Posterior vena cava (tissue), 2 donors: ENCODE results near the gene MFSD2A. TPM values are rescaled to one million over a fixed set of nuclear protein-coding genes. Genes with fewer than 3 reads are reported as not detected.
"Not testable (repeated sequence)": the region's sequence is repeated elsewhere in the genome, so short reads cannot be mapped to it uniquely, and the experiment has no call there.

ENCODE experiments used
- DNase-seq: peaks from one replicate; pipeline ENCODE4 v3.0.0-alpha.2; 2020; ENCODE audit warnings: low spot score
- intact Hi-C, 2 donors: fragments of 100-400 bp; cut with DNase I; formaldehyde crosslinking; loops; one replicate each; pipeline versions ENCODE4 v1.14.1 to v1.14.2; 2022 to 2023
- long read RNA-seq, 2 donors: library from polyadenylated mRNA; unstranded; transcript quantifications; one replicate each; pipeline ENCODE4 v2.0.0, GENCODE V29; 2020 to 2021
- total RNA-seq, 2 donors: library from RNA; stranded (reverse); fragmentation: NEBNext Ultra II Directional; extraction: Animal tissue kit (Norgen Biotek cat#: 25700); gene quantifications; one replicate each; pipeline ENCODE4 v1.2.1, GENCODE V29; 2021
- donor health status: DM: yes; HTN: yes; CAD: no.
- donor health status: DM: yes; HTN: yes; CAD: no.

The MFSD2A gene
- total RNA-seq, result 1 to 10 TPM in 1 of 2 donors, under 1 TPM in 1; 0.69 to 1.4 TPM
- long read RNA-seq, donor 1, partial matches to known transcripts, result 1 of 1 reads
- long read RNA-seq, donor 1, other reads (novel, unspliced or antisense), result 0 of 1 reads
- long read RNA-seq, donor 2, partial matches to known transcripts, result 0 of 3 reads
- long read RNA-seq, donor 2, other reads (novel, unspliced or antisense), result 0 of 3 reads

DNA sequence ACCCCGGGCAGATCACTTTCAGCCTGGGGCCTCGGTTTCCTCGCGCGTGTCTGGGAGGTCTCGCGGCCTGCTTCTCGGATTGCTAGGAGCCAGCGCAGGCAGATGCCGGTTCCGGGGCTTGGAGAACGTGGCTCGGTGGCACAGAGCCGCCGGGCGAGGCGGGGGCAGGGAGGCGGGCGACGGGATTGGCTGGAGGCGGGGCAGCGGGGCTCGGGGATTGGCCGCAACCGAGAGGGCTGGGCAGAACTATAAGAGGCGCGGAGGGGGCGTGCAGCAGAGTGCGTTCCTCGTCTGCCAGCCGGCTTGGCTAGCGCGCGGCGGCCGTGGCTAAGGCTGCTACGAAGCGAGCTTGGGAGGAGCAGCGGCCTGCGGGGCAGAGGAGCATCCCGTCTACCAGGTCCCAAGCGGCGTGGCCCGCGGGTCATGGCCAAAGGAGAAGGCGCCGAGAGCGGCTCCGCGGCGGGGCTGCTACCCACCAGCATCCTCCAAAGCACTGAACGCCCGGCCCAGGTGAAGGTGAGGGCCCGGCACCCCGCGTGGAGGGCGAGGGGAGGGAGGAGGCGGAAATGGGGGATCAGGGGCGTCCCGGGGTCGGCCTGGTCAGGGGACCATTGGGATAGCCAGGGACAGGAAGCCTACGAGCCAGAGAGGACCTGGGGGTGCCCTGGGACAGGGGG, at the start of gene MFSD2A:
Gene MFSD2A, plus strand, starts transcription at position 276 of the 677 bp plus-strand sequence. Its CDS starts 148 bp downstream, at position 424.
- intact Hi-C loops, result no loop called here
- peak; percentile 98 for DNase-seq

DNA sequence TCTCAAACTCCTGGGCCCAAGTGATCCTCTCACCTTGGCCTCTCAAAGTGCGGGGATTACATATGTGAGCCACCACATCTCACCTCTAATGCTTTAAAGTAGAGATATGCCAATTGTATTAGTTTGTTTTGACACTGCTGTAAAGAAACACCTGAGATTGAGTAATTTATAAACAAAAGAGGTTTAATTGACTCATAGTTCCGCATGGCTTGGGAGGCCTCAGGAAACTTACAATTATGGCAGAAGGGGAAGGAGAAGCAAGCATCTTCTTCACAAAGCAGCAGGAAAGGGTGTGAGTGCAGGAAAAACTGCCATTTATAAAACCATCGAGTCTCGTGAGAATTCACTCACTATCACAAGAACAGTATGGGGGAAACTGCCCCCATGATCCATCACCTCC, 49.8 kb upstream of the MFSD2A start:
- no peak for DNase-seq
- intact Hi-C loops, result loop anchor here in 1 of 2 donors (10.0 kb wide), 1 partner anchor 90 kb away; no protein-coding TSS in a partner anchor

DNA sequence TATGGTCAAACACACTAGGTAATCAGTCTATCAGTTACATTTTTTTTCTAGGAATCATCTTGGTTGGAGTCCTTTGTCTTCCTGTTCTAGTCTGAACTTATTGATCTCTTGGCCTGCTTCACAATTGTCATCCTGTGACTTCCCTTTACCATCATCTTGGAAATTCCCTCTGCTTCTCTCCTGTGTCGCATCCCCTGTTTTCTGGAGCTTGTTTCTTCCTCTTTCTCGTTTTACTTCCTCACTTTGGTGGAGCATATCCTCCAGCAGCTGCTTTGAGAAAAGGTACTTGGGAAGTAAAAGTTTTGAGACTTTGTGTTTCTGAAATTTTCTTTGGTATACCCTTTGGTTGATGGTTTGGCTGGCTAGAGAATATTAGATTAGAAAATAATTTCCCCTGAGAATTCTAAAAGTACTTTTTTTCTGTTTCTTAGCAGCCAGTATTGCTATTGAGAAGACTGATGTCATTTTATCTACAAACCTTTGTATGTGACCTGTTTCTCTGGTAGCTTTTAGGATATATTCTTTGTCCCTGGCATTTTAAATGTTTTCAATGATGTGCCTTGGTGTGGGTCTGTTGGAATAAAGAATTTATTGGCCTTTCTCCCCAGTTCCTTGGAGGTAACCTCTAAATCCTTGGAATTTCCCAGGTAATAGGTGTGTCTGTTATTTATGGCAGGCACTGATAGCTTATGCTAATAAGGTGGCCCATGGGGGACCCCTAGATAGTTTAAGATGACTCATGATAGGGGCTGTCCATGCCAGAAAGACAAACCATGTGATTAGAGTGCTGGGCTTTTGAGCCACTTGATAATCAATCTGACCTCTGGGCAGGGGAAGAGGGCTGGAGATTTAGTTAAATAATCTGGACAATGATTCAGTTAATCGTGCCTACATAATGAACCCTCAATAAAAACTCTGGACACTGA, 47.2 kb upstream of the MFSD2A start:
- DNase-seq, result no peak
- intact Hi-C loops, result loop anchor here in 1 of 2 donors (10.0 kb wide), 1 partner anchor 93 kb away; no protein-coding TSS in a partner anchor

DNA sequence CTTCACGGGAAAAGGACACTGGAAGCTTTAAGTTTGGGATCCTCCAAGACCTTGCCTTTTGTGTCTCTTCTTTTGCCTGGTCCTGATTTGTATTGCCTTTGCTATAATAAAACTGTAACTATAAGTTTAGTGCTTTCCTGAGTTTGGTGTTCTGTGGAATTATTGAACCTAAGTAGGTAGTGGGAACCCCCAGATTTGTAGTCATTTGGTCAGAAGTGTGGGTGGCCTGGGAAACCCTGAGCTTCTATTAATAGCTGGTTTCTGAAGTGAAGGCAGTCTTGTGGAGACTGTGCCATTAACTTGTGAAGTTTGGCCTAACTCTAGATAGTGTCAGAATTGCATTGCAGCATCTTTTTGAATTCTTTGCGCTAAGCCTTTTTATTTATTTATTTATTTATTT, 46.4 kb upstream of the MFSD2A start:
- DNase-seq, result no peak
- intact Hi-C loops, result loop anchor here in 1 of 2 donors (10.0 kb wide), 1 partner anchor 94 kb away; no protein-coding TSS in a partner anchor

DNA sequence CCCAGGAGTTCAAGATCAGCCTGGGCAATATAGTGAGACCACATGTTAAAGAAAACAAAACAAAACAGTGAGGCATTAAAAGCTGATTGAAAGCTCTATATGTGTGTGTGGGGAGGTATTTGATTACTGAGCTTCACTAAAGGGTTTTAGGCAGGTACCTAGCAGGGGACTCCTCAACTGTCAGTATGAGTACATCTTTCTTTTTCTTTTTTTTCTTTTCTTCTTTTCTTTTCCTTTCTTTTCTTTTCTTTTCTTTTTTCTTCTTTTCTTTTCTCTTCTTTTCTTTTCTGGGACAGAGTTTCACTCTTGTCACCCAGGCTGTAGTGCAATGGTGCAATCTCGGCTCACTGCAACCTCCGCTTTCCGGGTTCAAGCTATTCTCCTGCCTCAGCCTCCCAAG, 44.7 kb upstream of the MFSD2A start:
- intact Hi-C loops, result no loop called here
- no peak for DNase-seq

DNA sequence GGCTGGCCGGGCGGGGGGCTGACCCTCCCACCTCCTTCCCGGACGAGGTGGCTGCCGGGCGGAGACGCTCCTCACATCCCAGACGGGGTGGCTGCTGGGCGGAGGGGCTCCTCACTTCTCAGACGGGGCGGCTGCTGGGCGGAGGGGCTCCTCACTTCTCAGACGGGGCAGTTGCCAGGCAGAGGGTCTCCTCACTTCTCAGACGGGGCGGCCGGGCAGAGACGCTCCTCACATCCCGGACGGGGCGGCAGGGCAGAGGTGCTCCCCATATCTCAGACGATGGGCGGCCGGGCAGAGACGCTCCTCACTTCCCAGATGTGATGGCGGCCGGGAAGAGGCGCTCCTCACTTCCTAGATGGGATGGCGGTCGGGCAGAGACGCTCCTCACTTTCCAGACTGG, 41.8 kb upstream of the MFSD2A start:
- DNase-seq, intact Hi-C loops: not testable (repeated sequence)

DNA sequence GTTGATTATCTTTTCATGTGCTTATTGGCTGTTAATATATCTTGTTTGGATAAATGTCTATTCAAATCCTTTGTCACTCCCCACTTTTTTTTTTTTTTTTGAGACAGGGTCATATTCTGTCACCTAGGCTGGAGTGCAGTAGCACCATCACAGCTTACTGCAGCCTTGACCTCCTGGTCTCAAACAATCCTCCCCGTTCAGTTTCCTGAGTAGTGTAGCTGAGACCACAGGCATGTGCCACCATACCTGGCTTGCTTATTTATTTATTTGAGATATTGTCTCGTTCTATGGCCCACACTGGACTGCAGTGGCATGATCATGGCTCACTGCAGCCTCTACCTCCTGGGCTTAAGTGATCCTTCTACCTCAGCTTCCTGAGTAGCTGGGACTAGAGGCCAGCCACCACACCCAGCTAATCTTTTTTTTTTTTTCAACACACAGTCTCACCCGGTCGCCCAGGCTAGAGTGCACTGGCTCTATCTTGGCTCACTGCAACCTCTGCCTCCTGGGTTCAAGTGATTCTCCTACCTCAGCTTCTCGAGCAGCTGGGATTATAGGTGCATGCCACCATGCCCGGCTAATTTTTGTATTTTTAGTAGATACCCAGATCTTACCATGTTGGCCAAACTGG, 39.3 kb upstream of the MFSD2A start:
- intact Hi-C loops, result no loop called here
- no peak for DNase-seq

DNA sequence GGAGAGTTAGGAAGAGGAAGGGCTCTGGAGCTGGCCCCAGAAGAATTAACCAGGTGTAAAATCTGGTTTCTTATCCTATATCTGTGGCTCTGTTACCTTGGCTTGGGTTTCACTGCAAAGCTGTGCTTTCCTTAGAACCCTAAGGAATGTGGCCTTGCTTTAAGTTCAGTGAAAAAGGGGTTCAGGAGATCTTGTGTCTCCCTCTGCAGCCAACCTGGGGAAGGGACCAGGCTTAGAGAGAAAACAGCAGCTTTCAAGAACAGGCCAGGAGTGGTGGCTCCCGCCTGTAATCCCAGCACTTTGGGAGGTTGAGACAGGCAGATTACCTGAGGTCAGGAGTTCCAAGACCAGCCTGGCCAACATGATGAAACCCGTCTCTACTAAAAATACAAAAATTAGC, 37.1 kb upstream of the MFSD2A start:
- no peak for DNase-seq
- intact Hi-C loops, result no loop called here

DNA sequence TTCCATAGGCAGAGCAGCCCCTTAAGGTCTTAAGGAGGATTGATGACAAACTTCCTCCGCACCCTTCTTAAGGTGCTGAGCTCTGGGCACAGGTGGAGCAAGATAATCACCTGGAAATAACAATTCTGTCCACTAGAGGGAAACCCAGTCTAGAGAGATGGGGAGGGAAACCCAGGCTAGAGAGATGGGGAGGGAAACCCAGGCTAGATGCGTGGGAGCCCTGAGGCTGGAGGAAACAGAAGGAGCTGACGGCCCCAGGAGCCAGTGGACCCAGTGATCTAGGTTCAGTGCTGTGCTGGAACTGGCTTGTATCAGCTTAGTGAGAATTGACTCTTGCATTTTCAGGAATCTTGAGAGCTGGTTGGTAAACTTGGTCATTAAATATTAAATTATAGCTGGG, 35.4 kb upstream of the MFSD2A start:
- intact Hi-C loops, result no loop called here

DNA sequence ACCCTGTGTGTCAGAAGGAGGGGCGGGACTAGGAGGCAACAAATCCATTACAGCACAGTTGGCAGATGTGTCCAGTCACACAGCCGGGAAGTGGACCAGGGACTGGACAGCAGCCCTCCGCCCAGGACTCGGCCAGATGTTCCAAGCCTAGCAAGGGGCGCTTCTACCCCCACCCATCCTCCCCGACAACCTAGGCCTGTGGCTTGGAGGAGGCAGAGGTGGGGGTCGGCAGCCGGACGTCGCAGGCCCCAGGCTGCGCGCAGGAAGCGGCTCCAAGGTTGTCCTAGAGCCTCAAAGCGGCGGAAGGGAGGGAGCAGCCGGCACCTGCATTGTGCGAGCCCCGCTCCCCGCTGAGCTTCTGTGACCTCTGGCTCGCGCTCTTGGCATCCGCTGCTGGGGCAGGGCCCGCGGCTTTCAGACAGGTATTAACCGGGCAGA, 32.7 kb upstream of the MFSD2A start:
- DNase-seq, result no peak
- intact Hi-C loops, result loop anchor here in 1 of 2 donors (10.0 kb wide), 1 partner anchor 1343 kb away; no protein-coding TSS in a partner anchor

More for the DNA sequence above, 35.4 kb upstream of the MFSD2A start:
- no peak for DNase-seq

DNA sequence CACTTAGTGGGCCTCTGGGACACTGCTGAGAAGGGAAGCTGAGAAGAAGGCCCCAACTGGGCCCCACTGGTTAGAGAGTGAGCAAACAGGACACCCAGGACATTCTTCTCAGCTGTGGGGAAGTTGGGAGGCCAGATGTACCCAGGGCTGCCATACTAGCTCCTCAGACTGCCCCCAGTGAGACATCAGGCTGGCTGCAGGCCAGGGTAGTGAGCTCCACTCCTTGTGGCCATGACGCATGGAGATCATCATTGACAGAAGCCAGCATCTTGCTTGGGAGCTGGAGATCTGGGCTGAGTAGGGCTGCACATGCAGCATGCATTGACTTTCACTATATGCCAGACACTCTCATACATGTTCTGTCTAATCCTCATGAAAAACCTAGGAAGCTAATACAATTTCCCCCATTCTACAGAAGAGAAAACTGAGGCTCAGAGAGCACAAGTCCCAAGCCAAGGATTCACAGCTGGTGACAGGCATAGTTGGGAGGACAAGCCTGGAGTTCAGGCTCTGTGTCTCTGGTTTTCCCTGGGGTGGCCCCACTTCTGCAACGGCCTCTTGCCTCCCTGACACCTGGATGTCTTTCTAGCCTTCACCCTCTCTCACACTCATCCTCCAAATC, 29.1 kb upstream of the MFSD2A start:
- no peak for DNase-seq

DNA sequence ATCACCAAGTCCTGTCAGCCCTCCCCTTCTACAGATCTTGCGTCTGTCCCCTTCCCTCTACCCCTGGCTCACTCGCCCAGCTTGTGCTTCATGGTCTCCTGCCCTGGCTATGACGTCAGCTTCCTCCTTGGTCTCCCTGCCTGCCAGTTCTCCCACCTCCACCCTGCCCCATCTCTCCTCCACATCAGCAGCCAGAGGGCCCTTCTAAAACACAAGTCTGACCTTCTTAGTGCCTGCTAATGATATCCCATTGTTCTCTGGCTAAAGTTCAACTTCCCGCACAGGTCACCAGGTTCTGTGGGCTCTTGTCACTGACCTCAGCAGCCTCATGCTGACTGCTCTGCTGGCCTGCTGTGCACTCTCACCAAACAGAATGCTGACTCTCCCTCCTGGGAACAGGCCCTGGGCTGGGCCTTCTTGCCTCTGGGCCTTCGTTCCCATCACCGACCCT, 28.6 kb upstream of the MFSD2A start:
- intact Hi-C loops, result loop anchor here in 1 of 2 donors (10.0 kb wide), 1 partner anchor 1338 kb away; no protein-coding TSS in a partner anchor
- DNase-seq, result no peak

More for the DNA sequence above, 29.1 kb upstream of the MFSD2A start:
- intact Hi-C loops, result loop anchor here in 1 of 2 donors (10.0 kb wide), 1 partner anchor 1339 kb away; no protein-coding TSS in a partner anchor

DNA sequence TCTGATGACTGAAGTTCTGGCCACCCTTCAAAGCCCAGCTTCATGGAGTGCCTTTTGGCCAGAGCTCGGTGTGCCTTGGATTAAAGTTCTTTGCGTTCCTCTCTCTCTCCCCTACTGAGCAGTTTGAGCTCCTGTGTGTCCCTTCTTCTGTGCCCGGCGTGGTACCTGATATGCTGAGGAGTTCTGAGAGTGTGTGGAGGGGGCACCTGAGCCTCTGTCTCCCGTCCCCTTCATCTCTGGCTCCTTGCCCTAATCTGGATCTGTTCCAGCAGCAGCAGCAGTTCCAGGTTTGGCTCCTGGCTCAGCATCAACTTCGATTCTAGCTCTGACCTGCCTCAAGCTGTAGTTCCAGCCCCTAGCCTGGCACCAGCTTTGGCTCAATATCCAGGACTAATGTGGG, 28.1 kb upstream of the MFSD2A start:
- intact Hi-C loops, result loop anchor here in 1 of 2 donors (10.0 kb wide), 1 partner anchor 1338 kb away; no protein-coding TSS in a partner anchor
- no peak for DNase-seq

DNA sequence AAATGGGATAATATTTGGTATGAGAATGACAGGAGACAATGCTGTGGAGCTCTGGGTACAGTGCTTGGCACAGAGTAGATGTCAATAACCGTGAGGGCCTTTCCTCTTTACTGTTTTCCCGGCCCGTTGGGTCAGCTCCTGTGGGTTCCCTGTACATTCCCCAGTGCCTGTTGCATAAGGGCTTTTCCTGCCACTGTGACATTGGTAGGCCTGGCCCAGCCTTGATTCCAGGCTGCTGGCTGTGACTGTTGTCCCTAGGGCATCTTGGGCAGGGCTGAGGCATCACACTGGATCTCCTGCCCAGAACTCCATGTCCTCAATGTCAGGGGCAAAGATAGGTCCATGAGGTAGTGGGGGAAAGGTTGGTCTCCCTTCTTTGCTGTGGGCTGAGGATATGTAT, 27.4 kb upstream of the MFSD2A start:
- intact Hi-C loops, result loop anchor here in 1 of 2 donors (10.0 kb wide), 1 partner anchor 1337 kb away; no protein-coding TSS in a partner anchor
- DNase-seq, result no peak

DNA sequence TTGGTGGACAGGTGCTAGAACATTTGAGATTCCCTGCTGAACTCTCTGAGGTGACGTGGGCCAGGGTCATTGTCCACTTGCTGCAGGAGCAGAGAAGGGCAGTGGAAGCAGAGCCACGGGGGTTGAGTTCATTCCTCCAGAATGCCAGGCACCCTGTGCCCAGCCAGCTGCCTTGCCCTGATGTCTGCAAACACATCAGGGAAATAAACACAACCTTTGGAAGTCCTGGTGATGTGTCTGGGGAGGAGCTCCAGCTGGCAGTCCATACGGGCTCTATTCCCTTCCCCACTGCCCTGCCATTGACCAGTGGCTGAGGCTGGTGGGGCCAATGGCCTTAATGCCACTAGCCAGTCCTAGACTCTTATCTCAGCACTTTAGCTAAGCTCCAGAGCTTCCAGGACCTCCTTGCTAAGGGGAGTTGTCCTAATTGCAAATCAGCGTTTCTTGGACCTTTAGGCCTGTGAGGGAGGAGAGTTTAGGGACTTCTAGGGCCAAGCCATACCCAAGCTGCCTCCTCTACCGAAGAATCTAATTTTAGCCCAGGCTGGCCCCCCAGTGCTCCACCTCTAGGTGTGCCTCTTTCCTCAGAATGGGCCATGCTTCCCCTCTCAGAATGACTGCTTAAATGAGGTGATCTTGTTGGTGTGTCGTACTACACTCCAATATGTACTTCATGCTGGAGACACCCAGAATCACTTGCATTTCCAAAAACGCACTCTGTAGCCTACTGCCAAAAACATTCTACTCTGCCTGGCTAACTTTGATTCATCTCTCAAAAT, 25.9 kb upstream of the MFSD2A start:
- intact Hi-C loops, result loop anchor here in 1 of 2 donors (10.0 kb wide), 1 partner anchor 1336 kb away; no protein-coding TSS in a partner anchor
- no peak for DNase-seq

DNA sequence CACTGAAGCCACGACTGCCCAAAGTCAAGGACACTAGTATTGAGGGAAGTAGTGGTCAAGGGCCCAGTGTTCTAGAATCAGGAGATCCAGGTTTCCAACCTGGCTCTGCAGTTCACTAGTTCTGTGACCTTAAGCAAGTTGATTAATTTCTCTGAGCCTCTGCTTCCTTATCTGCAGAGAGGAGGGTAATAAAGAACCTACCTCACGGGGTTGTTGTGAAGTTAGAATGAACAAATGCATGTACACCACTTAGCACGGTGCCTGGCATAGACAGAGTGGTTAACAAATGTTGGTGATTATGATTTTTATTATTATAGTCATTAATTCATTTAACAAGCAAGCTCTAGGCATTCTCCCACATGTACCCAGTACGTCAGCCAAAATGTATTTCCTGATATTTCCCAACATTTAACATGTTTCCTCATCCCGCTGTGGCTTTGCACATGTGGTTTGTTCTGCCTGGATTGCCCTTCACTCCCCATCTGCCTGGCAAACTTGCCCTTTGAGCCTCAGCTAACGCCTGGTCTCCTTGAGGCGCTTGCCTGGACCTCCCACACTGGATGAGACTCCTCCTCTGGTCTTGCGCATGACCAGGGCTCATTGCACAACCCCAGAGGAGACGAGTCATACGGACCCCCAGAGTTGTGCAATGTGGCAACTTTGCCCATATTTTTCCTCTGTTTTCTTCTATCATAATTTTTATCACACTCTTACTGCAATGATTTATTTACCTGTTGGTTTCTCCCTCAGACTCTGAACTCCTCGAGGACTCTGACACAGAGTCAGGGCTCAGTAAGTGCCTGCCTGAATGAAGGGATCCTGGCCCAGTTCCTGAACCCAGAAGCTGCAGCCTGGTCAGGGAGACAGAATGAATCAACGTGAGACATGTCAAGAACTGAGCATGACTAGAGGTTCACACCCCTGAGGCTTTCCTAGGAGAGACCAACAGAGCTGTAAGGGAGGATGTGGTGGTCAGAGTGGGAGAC, 20.7 kb upstream of the MFSD2A start:
- DNase-seq, result peak; percentile 94
- intact Hi-C loops, result no loop called here
